Hepatocyte (in vitro differentiated cells): Measurements from ENCODE around the gene RUFY4. TPM values are rescaled to one million over a fixed set of nuclear protein-coding genes. Genes with fewer than 3 reads are reported as not detected.

Source experiments
- DNase-seq: peaks from one replicate; pipeline ENCODE4 v3.0.0-alpha.2; 2016; ENCODE audit warnings: low spot score
- H2AFZ ChIP-seq: fragments of 200-600 bp; sonication (generic); 2 replicates; pipeline ENCODE4 v1.6.0; 2016; ENCODE audit warnings: antibody characterized with exemption, mild to moderate bottlenecking
- H3K27ac ChIP-seq: fragments of 200-600 bp; sonication (generic); 2 replicates; pipeline ENCODE4 v1.5.1; 2016; ENCODE audit warnings: mild to moderate bottlenecking
- H3K27me3 ChIP-seq: fragments of 200-600 bp; sonication (generic); 2 replicates; pipeline ENCODE4 v1.6.1; 2016
- H3K36me3 ChIP-seq: fragments of 200-600 bp; sonication (generic); replicated peaks from 2 replicates; pipeline ENCODE4 v1.5.1; 2016; ENCODE audit warnings: low read depth; ENCODE audit not compliant: insufficient read depth
- H3K4me1 ChIP-seq: fragments of 200-600 bp; sonication (generic); 2 replicates; pipeline ENCODE4 v1.5.1; 2016; ENCODE audit warnings: mild to moderate bottlenecking, moderate library complexity; ENCODE audit not compliant: insufficient read depth
- H3K4me2 ChIP-seq: fragments of 200-600 bp; sonication (generic); 2 replicates; pipeline ENCODE4 v1.6.0; 2016
- H3K4me3 ChIP-seq: fragments of 200-600 bp; sonication (generic); 2 replicates; pipeline ENCODE4 v1.5.1; 2016; ENCODE audit warnings: mild to moderate bottlenecking
- H3K79me2 ChIP-seq: fragments of 200-600 bp; sonication (generic); 2 replicates; pipeline ENCODE4 v1.6.0; 2017; ENCODE audit warnings: mild to moderate bottlenecking
- H3K9me2 ChIP-seq: fragments of 200-600 bp; sonication (generic); replicated peaks from 2 replicates; pipeline ENCODE4 v1.6.0; 2017; ENCODE audit warnings: mild to moderate bottlenecking; ENCODE audit not compliant: insufficient read depth
- H3K9me3 ChIP-seq: fragments of 200-600 bp; sonication (generic); 2 replicates; pipeline ENCODE4 v1.5.1; 2016; ENCODE audit warnings: low read depth, mild to moderate bottlenecking
- H4K20me1 ChIP-seq: fragments of 200-600 bp; sonication (generic); 2 replicates; pipeline ENCODE4 v1.6.0; 2016; ENCODE audit warnings: mild to moderate bottlenecking; ENCODE audit not compliant: insufficient read depth, poor library complexity, severe bottlenecking
- EZH2 ChIP-seq: fragments of 200-600 bp; sonication (generic); IDR thresholded peaks from 2 replicates; pipeline ENCODE4 v1.6.1; 2016; ENCODE audit warnings: antibody characterized with exemption, mild to moderate bottlenecking, borderline replicate concordance
- EZH2phosphoT487 ChIP-seq: fragments of 200-600 bp; sonication (generic); IDR thresholded peaks from one replicate; pipeline ENCODE4 v1.6.1; 2018; ENCODE audit warnings: antibody characterized with exemption, mild to moderate bottlenecking, low read depth, moderate library complexity; ENCODE audit not compliant: unreplicated experiment, severe bottlenecking
- WGBS: methylation state at CpG from one replicate; pipeline ENCODE4 v1.1.6; 2016; ENCODE audit warnings: low lambda C conversion rate; ENCODE audit errors: missing lambda C conversion rate; 5-methylcytosine and 5-hydroxymethylcytosine counted together
- polyA plus RNA-seq: library from polyadenylated mRNA; unstranded; fragments of >200 nt; fragmentation: Nextera tagmentation; extraction: Ambion mirVana; gene quantifications from 2 replicates; pipeline ENCODE4 v1.2.1, GENCODE V29; 2016
- total RNA-seq: library from RNA; depleted of rRNA; stranded (reverse); fragments of >200 nt; gene quantifications from 2 replicates; pipeline ENCODE4 v1.2.3, GENCODE V29; 2014
- TF ChIP-seq, protein P1 (sequence below): fragments of 200-600 bp; sonication (generic); IDR thresholded peaks from 2 replicates; pipeline ENCODE4 v1.5.1; 2016; ENCODE audit warnings: antibody characterized with exemption, mild to moderate bottlenecking; ENCODE audit not compliant: poor library complexity

RUFY4 gene
- total and polyA plus RNA-seq, 2 experiments from 2014 or later = 0.10 to 1.5 TPM

GRCh38 chr2:218046238-218046637 lies 22.8 kb upstream of the RUFY4 start:
- Histone ChIP-seq H3K4me2 (no peak overlapping the region), H3K4me3 (no peak overlapping the region), H3K9me3 (no peaks in the 10 kb centered on the region), H3K79me2 (no peaks in the 10 kb centered on the region), H4K20me1 (no peaks in the 10 kb centered on the region), H3K4me1 (no peaks in the 10 kb centered on the region), H3K36me3 (no peaks in the 10 kb centered on the region), H3K9me2 (no peaks in the 10 kb centered on the region), H3K27me3 (no peaks in the 10 kb centered on the region), H2AFZ (no peak overlapping the region), H3K27ac (no peak overlapping the region)
- TF ChIP-seq, protein P1, sequence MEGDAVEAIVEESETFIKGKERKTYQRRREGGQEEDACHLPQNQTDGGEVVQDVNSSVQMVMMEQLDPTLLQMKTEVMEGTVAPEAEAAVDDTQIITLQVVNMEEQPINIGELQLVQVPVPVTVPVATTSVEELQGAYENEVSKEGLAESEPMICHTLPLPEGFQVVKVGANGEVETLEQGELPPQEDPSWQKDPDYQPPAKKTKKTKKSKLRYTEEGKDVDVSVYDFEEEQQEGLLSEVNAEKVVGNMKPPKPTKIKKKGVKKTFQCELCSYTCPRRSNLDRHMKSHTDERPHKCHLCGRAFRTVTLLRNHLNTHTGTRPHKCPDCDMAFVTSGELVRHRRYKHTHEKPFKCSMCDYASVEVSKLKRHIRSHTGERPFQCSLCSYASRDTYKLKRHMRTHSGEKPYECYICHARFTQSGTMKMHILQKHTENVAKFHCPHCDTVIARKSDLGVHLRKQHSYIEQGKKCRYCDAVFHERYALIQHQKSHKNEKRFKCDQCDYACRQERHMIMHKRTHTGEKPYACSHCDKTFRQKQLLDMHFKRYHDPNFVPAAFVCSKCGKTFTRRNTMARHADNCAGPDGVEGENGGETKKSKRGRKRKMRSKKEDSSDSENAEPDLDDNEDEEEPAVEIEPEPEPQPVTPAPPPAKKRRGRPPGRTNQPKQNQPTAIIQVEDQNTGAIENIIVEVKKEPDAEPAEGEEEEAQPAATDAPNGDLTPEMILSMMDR = no peak
- TF ChIP-seq EZH2 (no peak), EZH2phosphoT487 (no peak)
- no peak for DNase-seq
- WGBS = 71% methylated on average over 4 of the region's 4 CpGs

- H3K79me2 ChIP-seq = no peaks in the 10 kb centered on the region
- H3K27me3 ChIP-seq = no peaks in the 10 kb centered on the region
- DNase-seq = no peak
- H2AFZ ChIP-seq = no peak overlapping the region
- no peak overlapping the region for H3K4me3 ChIP-seq
- no peaks in the 10 kb centered on the region for H3K4me1 ChIP-seq
- H4K20me1 ChIP-seq = no peaks in the 10 kb centered on the region
- H3K36me3 ChIP-seq = no peaks in the 10 kb centered on the region
- no peaks in the 10 kb centered on the region for H3K9me2 ChIP-seq
- no peaks in the 10 kb centered on the region for H3K9me3 ChIP-seq
- TF ChIP-seq, protein P1 = no peak
- TF ChIP-seq EZH2phosphoT487 = no peak
- H3K27ac ChIP-seq = no peak overlapping the region
- H3K4me2 ChIP-seq = no peak overlapping the region
- WGBS = 85% methylated on average over 8 of the region's 8 CpGs
Measured at GRCh38 chr2:218047536-218048225, 21.4 kb upstream of the RUFY4 start.

- DNase-seq = no peak
- no peaks in the 10 kb centered on the region for H4K20me1 ChIP-seq
- 88% methylated on average over 3 of the region's 3 CpGs for WGBS
Measured at GRCh38 chr2:218051903-218052302, 17.1 kb upstream of the RUFY4 start.

DNA sequence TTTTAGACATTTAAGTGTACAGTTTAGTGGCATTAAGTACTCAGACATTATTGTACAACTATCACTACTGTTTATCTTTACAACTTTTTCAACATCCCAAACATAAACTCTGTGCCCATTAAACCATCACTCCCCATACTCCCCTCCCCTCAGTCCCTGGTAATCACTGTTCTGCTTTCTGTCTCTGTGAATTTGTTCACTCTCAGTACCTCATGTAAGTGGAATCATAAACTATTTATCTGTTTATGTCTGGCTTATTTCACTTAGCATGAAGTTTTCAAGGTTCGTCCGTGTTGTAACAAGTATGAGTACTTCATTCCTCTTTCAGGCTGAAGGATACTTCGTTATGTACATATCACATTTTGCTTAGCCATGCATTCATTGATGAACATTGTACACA lies 9.8 kb upstream of the RUFY4 start:
- Histone ChIP-seq H3K9me3 (no peaks in the 10 kb centered on the region), H3K4me3 (no peak overlapping the region), H2AFZ (no peak overlapping the region), H3K27me3 (peaks cover 9% of the 10 kb centered on the region), H3K27ac (no peak overlapping the region), H3K36me3 (no peaks in the 10 kb centered on the region), H3K9me2 (no peaks in the 10 kb centered on the region), H3K4me1 (no peaks in the 10 kb centered on the region), H4K20me1 (no peaks in the 10 kb centered on the region), H3K79me2 (no peaks in the 10 kb centered on the region), H3K4me2 (no peak overlapping the region)
- 42% methylated on average over 3 of the region's 3 CpGs for WGBS
- TF ChIP-seq, protein P1 = no peak
- TF ChIP-seq EZH2phosphoT487 (no peak), EZH2 (no peak)
- DNase-seq = no peak

More at GRCh38 chr2:218051903-218052302, 17.1 kb upstream of the RUFY4 start:
- Histone ChIP-seq H3K27me3 (no peaks in the 10 kb centered on the region), H3K9me3 (no peaks in the 10 kb centered on the region), H3K9me2 (no peaks in the 10 kb centered on the region), H3K27ac (no peak overlapping the region), H2AFZ (peak overlapping the region; percentile 4), H3K36me3 (no peaks in the 10 kb centered on the region), H3K4me3 (no peak overlapping the region), H3K4me1 (no peaks in the 10 kb centered on the region), H3K4me2 (no peak overlapping the region), H3K79me2 (no peaks in the 10 kb centered on the region)
- no peak for TF ChIP-seq EZH2
